MCF 10A (cell line): ENCODE results near the gene INTS3. TPM values are rescaled to one million over a fixed set of nuclear protein-coding genes. Genes with fewer than 3 reads are reported as not detected.

Experiments used
- BruUV-seq: library from RNA; stranded (reverse); fragments of 400-500 nt; replicated peaks from 2 replicates; lab custom pipeline; 2021; lab: Mats Ljungman, UMichigan
- CTCF ChIA-PET: fragments of 300-600 bp; sonication (Branson Sonifier 250); formaldehyde crosslinking; extraction: SDS; loops from one replicate; lab custom pipeline; 2021; ENCODE audit warnings: antibody characterized with exemption, inconsistent platforms; lab: Yijun Ruan, JAX
- POLR2A ChIA-PET: fragments of 300-600, 350-650 bp; sonication (Branson Sonifier 250); formaldehyde crosslinking; extraction: SDS; loops from one replicate; lab custom pipeline; 2020; ENCODE audit warnings: antibody characterized with exemption, inconsistent platforms; lab: Yijun Ruan, JAX
- DNase-seq: peaks from one replicate; pipeline ENCODE4 v3.0.0-alpha.2; 2018; ENCODE audit not compliant: unreplicated experiment
- H3K27ac Mint-ChIP-seq: one replicate; pipeline ENCODE4 v1.8.0; 2022; ENCODE audit warnings: mild to moderate bottlenecking, low read depth, mixed read lengths; ENCODE audit not compliant: unreplicated experiment
- H3K27me3 Mint-ChIP-seq: one replicate; pipeline ENCODE4 v1.8.0; 2022; ENCODE audit warnings: mixed read lengths; ENCODE audit not compliant: insufficient read depth, unreplicated experiment
- H3K36me3 Mint-ChIP-seq: one replicate; pipeline ENCODE4 v1.8.0; 2022; ENCODE audit warnings: mild to moderate bottlenecking, moderate library complexity, mixed read lengths; ENCODE audit not compliant: insufficient read depth, unreplicated experiment
- H3K4me1 Mint-ChIP-seq: one replicate; pipeline ENCODE4 v1.8.0; 2022; ENCODE audit warnings: mixed read lengths; ENCODE audit not compliant: insufficient read depth, unreplicated experiment
- H3K4me3 Mint-ChIP-seq: one replicate; pipeline ENCODE4 v1.8.0; 2022; ENCODE audit warnings: mild to moderate bottlenecking, moderate library complexity, mixed read lengths; ENCODE audit not compliant: unreplicated experiment
- H3K9me3 Mint-ChIP-seq: one replicate; pipeline ENCODE4 v1.8.0; 2022; ENCODE audit warnings: mixed read lengths; ENCODE audit not compliant: unreplicated experiment
- CTCF ChIP-seq: fragments of 200-600 bp; IDR thresholded peaks from one replicate; pipeline ENCODE4 v1.8.0; 2022; ENCODE audit warnings: antibody characterized with exemption, mild to moderate bottlenecking; ENCODE audit not compliant: unreplicated experiment
- intact Hi-C: fragments of 100-400 bp; cut with micrococcal nuclease; formaldehyde crosslinking; loops from 2 replicates; pipeline ENCODE4 v1.14.1; 2022
- total RNA-seq: library from RNA; stranded (reverse); gene quantifications from 2 replicates; pipeline ENCODE4 v1.2.3, GENCODE V29; 2022

Gene INTS3
- total RNA-seq, 1 experiment from 2014 or later, result 68.7 TPM

DNA sequence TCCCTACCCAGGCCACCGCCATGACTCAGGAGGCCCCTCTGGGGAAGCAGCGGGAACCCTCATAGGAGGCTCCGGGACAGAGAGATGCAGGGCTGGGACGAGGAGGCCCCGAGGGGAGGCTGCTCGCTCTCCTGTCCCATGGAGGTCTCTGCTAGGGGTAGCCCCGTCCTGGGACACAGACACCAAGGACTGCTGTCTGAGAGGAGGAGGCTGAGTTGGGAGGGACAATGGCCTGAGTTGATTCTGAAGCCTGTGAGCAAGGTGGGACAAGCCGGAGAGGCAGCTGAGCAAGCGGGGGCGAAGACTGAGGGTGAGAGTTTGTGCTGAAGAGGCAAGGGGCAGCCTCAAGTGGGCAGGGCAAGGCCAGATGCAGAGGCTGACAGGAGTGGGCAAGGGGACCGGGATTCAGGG is 64.8 kb downstream of the INTS3 start:
- no peaks in the 10 kb centered on the region for H3K36me3 Mint-ChIP-seq
- no peak overlapping the region for H3K27ac Mint-ChIP-seq
- intact Hi-C loops, result loop anchor here (10.0 kb wide), 1 partner anchor 392 kb away; no protein-coding TSS in a partner anchor
- CTCF ChIA-PET, result interaction anchor here (0.7 to 2.1 kb wide), 7 partner anchors 10 to 286 kb away, joined by 3 to 14 read pairs (median 5); partner anchors contain the start of genes DENND4B and RAB13
- TF ChIP-seq CTCF, result no peak
- no peaks in the 10 kb centered on the region for H3K9me3 Mint-ChIP-seq
- H3K4me3 Mint-ChIP-seq, result no peak overlapping the region
- H3K27me3 Mint-ChIP-seq, result peaks cover 10% of the 10 kb centered on the region
- BruUV-seq, result no TSS peak
- DNase-seq, result no peak
- peaks cover 29% of the 10 kb centered on the region for H3K4me1 Mint-ChIP-seq
- POLR2A ChIA-PET, result interaction anchor here (0.6 to 2.3 kb wide), 7 partner anchors 9 to 209 kb away, joined by 3 to 14 read pairs (median 3); partner anchors contain the start of gene NPR1

- ChIA-PET CTCF (interaction anchor here (0.6 to 2.1 kb wide), 9 partner anchors 9 to 196 kb away, joined by 3 to 14 read pairs (median 5); partner anchors contain the start of genes DENND4B and RAB13), POLR2A (interaction anchor here (0.6 to 2.3 kb wide), 8 partner anchors 10 to 208 kb away, joined by 3 to 14 read pairs (median 4); partner anchors contain the start of gene RPS27)
- Mint-ChIP-seq H3K9me3 (no peaks in the 10 kb centered on the region), H3K4me3 (no peak overlapping the region), H3K4me1 (peaks cover 29% of the 10 kb centered on the region), H3K36me3 (no peaks in the 10 kb centered on the region), H3K27ac (no peak overlapping the region), H3K27me3 (peaks cover 2% of the 10 kb centered on the region)
- TF ChIP-seq CTCF, result no peak
- intact Hi-C loops, result loop anchor here (10.0 kb wide), 1 partner anchor 391 kb away; no protein-coding TSS in a partner anchor
- no peak for DNase-seq
- BruUV-seq, result no TSS peak
These were observed 65.6 kb downstream of the INTS3 start for GRCh38 chr1:153793261-153793972.

DNA sequence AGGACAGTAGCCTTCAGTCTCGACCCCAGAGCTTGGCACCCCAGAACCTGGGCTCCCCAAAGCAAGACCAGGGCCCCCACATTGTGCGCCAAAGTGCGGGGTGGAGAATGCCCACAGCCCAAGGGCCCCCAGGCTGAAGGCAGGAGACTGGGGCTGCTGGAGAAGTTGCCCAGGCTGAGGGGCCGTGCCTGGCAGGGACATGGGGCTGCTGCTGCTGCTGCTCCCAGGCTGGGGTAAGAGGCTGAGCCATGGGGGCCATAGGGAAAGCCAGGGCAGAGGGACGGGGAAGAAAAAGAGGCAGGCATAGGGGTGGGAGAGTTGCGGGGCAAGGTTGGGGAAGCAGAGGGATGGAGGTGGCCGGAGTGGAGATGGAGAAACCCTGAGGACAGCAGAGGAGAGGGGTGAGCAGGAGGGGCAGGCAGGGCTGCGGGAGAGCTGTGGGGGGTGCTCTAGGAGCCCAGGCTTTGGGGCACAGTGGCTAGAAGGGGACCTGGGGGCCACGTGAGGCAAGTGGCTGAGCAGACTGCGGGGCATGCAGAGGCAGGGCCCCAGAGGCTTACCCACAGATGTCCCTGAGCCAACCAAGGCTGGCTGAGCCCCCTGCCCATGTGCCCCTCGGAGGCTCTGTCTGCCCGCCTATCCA is 66.2 kb downstream of the INTS3 start:
- CTCF ChIA-PET, result interaction anchor here (0.6 to 1.4 kb wide), 6 partner anchors 8 to 192 kb away, joined by 3 to 14 read pairs (median 4); partner anchors contain the start of genes DENND4B and RAB13
- no peak overlapping the region for H3K27ac Mint-ChIP-seq
- H3K36me3 Mint-ChIP-seq, result no peaks in the 10 kb centered on the region
- no peak overlapping the region for H3K4me3 Mint-ChIP-seq
- no TSS peak for BruUV-seq
- peaks cover 29% of the 10 kb centered on the region for H3K4me1 Mint-ChIP-seq
- DNase-seq, result no peak
- intact Hi-C loops, result loop anchor here (10.0 kb wide), 1 partner anchor 391 kb away; no protein-coding TSS in a partner anchor
- H3K9me3 Mint-ChIP-seq, result no peaks in the 10 kb centered on the region
- H3K27me3 Mint-ChIP-seq, result no peaks in the 10 kb centered on the region
- no peak for TF ChIP-seq CTCF
- POLR2A ChIA-PET, result interaction anchor here (0.9 to 1.5 kb wide), 3 partner anchors 168 to 200 kb away, joined by 3 to 6 read pairs (median 6); partner anchors contain the start of gene RPS27
